OCI-LY3 (cell line): ENCODE measurements around the gene AK2.

Source experiments
- EZH2phosphoT487 ChIP-seq: fragments of 200-600 bp; shearing (Covaris generic); IDR thresholded peaks from 2 replicates; pipeline ENCODE4 v1.6.1; 2018; ENCODE audit warnings: antibody characterized with exemption, mixed run types, low read depth
- TF ChIP-seq, protein P1 (sequence below): fragments of 200-600, 300-600 bp; sonication (generic); IDR thresholded peaks from 2 replicates; pipeline ENCODE4 v1.5.1; 2014; ENCODE audit warnings: antibody characterized with exemption, low read length, low read depth

DNA sequence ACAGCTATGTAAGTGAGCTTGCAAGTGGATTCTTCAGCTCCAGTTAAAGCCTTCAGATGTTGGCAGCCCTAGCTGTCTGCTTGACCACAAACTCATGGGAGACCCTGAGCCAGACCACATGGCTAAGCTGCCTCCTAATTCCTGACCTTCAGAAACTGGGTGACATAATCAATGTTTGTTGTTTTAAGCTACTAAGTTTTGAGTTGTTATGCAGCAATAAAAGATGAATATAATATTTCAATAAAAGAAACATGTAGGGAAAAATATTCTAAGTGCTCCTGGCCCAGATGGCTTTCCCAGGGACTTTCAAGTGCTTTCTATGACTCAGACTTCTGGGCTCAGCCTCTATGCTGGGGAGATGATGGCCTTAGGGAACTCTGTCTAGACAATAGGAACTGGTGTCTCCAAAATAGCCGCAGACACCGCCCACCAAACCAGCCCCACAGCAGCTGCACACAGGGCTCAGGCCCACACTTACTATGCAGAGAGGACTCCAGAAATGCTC lies 23.9 kb upstream of the AK2 start:
- TF ChIP-seq EZH2phosphoT487: no peak
- TF ChIP-seq, protein P1, sequence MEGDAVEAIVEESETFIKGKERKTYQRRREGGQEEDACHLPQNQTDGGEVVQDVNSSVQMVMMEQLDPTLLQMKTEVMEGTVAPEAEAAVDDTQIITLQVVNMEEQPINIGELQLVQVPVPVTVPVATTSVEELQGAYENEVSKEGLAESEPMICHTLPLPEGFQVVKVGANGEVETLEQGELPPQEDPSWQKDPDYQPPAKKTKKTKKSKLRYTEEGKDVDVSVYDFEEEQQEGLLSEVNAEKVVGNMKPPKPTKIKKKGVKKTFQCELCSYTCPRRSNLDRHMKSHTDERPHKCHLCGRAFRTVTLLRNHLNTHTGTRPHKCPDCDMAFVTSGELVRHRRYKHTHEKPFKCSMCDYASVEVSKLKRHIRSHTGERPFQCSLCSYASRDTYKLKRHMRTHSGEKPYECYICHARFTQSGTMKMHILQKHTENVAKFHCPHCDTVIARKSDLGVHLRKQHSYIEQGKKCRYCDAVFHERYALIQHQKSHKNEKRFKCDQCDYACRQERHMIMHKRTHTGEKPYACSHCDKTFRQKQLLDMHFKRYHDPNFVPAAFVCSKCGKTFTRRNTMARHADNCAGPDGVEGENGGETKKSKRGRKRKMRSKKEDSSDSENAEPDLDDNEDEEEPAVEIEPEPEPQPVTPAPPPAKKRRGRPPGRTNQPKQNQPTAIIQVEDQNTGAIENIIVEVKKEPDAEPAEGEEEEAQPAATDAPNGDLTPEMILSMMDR: no peak
